Smooth muscle cell of the brain vasculature (primary cell): ENCODE measurements around the gene ADAM19.

Experiments used
- DNase-seq: peaks from one replicate; pipeline ENCODE4 v3.0.0-alpha.2; 2012; ENCODE audit warnings: low read depth, low spot score

The ADAM19 gene

DNA sequence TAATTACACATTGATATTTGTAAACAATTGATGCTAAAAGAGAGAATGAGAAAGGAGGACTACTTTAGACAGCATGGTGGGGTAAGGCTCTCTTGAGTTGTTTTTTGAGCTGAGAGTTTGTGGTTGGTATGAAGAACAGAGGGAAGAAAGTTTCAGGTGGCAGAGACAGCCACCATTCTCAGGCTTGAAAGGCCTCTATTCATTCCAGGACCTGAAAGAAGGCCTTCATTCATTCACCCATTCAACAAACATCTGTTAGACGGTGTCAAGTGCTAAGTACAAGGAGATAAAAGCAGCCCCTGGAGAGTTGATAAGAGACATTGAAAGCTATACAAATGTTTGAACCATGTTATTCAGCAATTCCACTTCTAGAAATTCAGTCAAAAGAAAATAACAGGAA, 21.7 kb upstream of the ADAM19 start:
- DNase-seq, result no peak

DNA sequence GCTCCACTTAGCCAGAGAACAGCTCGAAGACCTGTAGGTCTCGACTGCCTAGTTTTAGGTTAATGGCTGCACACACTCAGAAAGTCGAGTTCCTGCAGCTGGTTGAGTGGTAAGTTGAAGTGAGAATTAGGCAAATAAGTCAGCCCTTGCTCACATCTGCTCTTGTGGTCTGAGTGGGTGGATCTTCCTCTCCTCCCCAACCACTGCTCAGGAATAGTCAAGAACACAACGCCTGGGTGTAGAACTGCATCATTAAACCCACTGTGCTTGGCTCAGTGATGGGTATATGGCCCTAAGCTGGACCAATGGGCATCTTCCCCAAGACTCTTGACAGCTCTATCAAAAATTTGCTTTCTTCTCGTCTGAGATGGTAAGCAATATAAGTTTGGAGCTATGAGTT, 20.9 kb upstream of the ADAM19 start:
- no peak for DNase-seq

GRCh38 chr5:157594675-157595459, 19.3 kb upstream of the ADAM19 start:
- DNase-seq, result no peak

DNA sequence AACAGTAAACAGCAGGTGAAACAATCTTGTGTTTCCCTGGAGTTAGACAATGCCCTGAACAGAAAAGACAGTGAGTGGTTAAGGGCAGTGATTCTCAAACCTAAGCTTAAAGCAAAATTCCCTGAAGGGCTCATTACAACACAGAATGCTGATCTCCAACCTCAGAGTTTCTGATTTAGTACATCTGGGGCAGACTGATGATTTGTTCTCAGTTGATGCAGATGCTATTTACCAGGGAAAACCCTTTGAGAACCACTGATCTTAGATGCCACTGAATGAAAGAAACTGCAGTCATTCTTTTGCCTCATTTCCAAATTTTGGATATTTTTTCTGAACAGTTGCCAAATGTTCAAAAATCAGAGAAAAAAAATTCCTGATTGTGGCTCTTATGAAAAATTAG, 18.7 kb upstream of the ADAM19 start:
- no peak for DNase-seq

DNA sequence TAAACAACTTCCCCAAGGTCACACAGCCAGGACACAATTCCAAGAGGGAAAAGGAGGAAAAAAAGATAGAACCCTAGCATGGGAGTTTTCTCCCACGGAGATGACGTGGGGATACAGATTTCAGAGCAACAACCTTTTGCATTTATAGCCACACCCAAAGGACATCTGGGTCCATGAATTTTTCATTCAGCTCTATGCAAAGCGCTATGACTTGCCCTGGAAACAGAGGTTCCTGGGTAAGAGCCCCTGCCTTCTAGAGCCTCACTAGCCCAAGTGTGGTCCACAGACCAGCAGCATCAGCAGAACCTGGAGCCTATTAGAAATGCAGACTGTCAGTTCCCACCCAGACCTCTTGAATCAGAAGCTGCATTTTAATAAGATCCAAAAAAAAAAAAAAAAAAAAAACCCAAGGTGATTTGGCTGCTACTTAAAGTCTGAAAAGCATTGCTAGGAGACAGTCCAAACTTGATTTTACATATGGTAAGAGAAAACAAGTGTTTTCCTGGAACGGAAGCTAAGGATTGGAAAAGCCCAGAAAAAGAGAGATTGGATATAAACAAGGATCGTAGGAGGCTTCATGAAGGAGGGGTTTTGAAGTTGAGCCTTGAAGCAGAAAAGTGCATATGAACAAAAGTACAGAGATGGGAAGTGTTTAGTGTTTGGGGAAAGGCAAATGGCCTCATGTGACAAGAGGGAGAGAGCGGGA, 17.6 kb upstream of the ADAM19 start:
- no peak for DNase-seq

- DNase-seq, result no peak
Measured at GRCh38 chr5:157592594-157592993, 17.0 kb upstream of the ADAM19 start.

DNA sequence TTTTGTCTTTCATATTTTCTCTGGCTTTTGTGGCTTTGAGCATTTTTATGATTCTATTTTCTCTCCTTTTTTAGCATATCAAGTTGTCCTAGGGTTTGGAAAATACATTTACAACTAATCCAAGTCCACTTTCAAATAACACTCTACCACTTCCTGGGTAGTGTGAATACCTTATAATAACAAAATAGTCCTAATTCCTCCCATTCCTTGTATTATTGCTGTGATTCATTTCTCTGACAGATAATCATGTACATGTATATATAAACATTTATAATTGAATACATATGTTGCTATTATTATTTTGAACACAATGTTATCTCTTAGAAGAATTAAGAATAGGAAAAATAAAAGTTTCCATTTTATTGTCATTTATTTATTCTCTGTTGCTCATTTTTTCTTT, 14.9 kb upstream of the ADAM19 start:
- no peak for DNase-seq

GRCh38 chr5:157584628-157585027, 9.1 kb upstream of the ADAM19 start:
- no peak for DNase-seq

- no peak for DNase-seq
Measured at GRCh38 chr5:157582731-157583620, 7.4 kb upstream of the ADAM19 start.

GRCh38 chr5:157581901-157582300, 6.3 kb upstream of the ADAM19 start:
- DNase-seq, result no peak

- DNase-seq, result no peak
Measured at GRCh38 chr5:157578079-157578780, 2.7 kb upstream of the ADAM19 start.

GRCh38 chr5:157576678-157577077, 1.1 kb upstream of the ADAM19 start:
- no peak for DNase-seq

DNA sequence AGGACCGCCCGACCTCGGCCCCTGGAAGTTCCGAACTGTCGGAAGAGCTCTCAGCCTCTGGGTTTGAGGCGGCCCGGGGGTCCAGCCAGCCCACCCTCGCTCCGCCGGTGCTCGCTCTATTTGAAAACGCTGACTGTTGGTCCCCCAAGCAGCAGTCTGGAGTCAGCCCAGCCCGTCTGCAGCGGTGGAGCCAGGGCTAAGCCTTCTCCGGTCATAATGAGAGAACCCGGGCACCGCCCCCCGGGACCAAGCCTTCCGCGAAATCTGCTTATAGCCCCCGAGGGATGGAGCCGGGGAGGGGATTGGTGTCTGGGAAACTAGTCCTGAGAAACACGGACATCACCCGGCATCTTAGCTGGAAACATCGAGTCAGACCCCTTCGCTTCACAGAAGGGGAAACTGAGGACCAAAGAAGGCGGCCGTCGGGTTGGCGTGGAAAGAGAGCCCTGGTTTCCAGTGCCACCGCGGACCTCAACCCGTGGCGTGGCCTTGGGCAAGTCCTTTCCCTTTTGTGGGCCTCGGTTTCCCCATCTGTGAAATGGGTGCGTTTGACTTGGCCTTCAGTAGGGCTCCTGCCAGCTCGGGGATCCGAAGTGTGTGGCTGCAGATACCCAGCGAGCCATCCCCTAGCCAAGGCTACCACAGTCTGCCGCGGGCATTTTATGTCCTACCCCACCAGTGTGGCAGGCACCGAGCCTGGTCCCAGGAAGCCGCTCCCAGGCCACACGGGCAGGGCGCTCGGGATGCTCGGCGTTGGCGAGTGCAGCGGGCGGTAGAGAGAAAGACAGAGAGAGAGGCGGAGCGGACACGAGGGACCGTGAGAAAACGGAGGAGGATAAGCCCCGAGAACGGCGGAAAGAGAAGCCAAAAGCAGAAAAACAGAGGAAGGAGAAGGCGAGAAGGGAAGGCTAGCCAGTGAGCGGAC, 857 bp downstream of the ADAM19 start:
- DNase-seq, result no peak

DNA sequence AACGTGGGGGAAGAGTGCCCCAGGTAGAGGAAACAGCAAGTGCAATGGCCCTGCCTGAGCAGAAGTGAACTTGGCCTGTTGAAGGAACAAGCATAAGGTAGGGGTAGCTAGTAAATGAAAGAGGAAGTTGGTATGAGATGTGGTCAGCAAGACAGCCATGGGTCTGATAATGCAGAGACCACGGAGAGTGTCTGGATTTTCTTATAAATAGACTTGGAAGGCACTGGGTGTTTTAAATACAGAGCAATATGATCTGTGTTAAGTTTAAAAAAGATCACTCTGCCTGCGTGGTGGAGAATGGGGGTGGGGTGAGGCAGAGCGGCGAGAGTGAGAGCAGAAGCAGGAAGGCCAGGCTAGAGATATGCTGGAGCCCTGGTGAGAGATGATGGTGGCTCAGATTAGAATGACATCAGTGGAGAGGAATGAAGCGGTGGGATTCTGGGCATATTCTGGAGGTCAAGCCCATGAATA, 4.2 kb downstream of the ADAM19 start:
- no peak for DNase-seq

DNA sequence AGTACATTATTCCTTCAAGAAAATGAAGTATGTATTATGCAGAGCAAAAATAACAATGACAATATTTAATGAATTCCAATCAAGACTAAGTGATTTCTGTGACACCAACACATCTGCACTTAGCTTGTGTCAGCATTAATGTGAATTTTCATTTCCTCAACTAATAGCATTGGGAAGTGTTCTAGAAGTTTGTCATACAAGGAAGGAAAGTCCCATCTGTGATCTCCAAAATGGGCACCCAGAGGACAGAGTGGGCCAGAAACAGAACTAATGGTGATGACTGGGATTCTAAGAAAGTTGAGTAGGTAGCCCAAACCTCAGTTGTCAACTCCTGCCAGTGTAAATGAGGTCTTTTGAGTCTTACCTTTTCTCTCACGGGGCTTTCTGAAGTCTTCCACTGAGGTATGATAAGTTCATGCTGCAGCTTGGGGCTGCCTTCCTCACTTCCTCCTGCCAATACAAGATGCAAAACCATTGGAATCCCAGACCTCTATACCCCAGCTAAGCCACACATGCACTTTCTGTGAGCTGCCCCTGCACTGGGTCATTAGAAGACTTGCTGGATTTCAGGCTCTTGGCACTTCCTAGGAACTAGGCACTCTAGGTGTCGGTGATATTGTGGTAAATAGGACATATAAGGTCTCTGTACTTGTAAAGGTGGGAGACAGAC, 4.9 kb downstream of the ADAM19 start:
- DNase-seq, result no peak

DNA sequence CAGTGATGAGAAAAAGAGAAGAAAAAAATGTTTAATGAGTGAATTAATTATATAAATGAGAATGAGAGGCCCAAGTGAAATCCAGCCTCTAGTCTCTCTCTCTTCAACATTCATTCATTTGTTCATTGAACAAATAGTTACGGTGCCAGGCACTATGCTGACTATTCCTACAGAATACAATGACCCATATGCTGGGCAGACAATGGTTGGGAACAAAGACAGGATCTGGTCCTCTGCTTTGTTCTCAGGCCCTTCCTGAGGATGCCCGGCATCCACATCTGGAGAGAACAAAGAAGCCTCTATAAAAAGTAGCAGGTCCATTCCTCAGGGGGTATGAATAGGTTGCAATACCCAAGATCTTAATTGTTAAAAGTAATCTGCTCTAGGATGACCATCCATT, 6.9 kb downstream of the ADAM19 start:
- no peak for DNase-seq

DNA sequence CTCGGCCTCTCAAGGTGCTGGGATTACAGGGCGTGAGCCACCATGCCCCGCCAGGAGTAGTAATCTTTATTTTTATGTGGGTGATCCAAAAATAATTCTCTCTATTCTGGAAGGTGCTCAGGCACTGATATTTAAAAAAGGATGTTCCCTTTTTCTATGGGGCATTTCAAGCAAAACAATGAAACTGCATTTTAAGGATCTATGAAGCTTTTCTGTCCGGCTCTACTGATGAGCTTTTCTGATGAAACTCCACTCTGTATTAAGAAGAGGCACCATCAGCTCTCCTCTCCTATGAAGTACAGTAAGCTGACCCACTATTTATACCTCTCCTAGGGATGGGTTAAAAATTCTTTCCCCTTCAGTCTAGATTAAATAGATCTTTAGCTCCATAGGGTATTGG, 7.4 kb downstream of the ADAM19 start:
- DNase-seq, result no peak

DNA sequence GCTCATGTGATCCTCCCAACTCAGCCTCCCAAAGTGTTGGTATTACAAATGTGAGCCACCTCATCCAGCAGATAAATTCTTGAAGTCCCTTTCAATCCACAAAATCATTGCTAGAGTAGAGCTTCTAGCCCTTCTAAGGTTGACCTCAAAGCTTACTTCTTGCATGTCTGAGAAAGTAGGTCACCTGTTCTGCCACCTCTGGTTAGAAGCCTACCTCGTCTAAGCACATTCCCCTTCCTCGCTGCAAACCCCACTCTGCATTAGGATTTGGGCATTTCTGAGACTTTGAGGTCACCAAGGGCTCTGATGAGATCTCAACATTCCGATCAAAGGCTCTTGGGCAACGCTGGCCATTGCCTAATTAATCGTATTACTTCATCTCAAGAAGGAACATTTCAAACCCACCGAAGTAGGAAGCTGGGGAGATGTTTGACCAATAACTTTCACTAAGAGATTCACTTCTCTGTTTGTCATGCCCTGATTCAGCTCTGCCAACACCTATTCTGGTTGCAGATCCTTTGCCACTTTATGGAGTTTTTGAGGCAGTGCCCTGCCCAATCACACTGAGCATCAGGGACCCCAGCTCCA, 8.6 kb downstream of the ADAM19 start:
- no peak for DNase-seq

GRCh38 chr5:157563929-157564716, 11.5 kb downstream of the ADAM19 start:
- DNase-seq, result no peak
